GM08714 (cell line): ENCODE data around the gene DAAM1.

ENCODE experiments used
- H3K4me3 ChIP-seq: fragments of 200-500 bp; sonication (Bioruptor generic); 2 replicates; pipeline ENCODE4 v1.5.1; 2014; ENCODE audit warnings: mild to moderate bottlenecking, low read length, inconsistent platforms
- ZNF274 ChIP-seq: IDR thresholded peaks from 2 replicates; pipeline ENCODE4 v1.6.1; 2012; ENCODE audit warnings: mild to moderate bottlenecking, low read depth, low read length

The DAAM1 gene

GRCh38 chr14:59342516-59343484 lies 154.3 kb downstream of the DAAM1 start:
- no peak overlapping the region for H3K4me3 ChIP-seq
- no peak for TF ChIP-seq ZNF274

DNA sequence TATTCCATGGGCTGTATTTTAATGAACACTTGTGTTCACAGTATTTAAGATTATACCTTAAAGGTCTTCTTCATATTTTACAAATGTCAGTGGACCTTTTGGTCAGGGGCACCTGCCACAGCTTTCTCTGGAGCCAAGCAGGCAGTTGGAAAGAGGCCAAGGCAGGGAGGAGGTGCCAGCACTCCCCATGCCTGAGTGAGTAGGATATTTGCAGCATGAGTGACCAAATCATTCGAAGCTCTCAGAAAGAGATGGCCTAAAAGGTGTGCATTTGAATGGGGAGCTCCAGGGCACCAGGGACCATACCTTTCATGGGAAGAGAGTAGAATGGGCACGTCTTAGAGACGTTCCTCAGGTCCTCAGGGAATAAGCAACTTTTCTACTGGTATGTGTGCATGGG lies 155.1 kb downstream of the DAAM1 start:
- no peak overlapping the region for H3K4me3 ChIP-seq
- no peak for TF ChIP-seq ZNF274

DNA sequence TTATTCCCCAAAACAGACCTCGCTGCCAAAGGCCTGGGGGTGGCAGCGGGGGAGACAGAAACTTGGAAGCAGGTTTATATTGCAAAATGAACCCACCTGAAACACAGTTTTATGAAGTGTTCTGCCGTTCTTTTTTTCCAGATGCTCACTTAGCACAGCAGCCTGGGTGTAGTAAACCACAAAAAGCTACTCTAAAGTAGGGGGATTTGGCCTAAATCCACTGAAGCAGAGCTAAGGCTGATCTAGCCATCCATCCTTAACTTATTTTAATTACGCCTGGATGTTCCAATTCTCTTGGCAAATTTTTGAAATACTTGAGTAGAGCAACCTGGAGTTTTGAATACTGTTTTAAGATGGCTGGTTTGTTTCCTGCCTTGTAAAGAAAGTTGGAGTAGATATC lies 155.5 kb downstream of the DAAM1 start:
- no peak for TF ChIP-seq ZNF274
- no peak overlapping the region for H3K4me3 ChIP-seq

DNA sequence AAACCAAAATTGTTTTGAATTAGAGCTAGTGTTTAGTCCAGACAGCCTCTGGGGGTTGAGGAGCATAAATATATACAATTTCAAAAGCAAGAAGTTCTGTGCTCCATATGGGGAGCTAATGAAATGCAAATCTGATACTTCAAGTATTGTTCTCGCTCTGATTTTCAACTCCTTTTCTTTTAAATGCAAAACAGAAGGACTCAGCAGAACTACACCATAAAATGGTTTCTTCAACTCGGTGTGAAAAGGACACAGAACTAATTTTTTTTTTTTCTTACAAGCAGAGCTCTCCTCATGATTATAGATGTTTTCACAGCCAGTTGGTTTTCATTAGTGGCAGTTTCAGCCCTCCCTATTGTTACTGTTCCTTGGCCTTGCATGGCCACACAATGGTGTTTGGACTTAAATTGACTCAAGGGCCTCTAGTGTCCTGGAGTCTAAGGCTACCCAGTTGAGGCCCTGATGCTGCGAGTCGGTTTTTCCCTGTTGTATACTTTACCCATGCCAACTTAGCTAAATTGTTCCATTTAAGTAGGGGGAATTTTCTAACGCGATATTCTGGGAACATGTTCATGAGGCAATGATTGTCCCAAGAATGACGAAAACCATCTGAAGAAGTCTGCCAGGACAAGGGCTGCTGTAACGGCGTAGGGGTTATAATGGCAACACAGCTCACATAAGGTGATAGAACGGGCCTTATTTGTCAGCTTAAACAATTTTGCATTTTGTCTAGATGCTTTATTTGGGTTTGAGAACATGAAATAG lies 156.4 kb downstream of the DAAM1 start:
- no peak for TF ChIP-seq ZNF274
- no peak overlapping the region for H3K4me3 ChIP-seq

- no peak overlapping the region for H3K4me3 ChIP-seq
- TF ChIP-seq ZNF274, result no peak
Measured at GRCh38 chr14:59346329-59346728, 157.9 kb downstream of the DAAM1 start.

GRCh38 chr14:59346796-59347510 lies 158.5 kb downstream of the DAAM1 start:
- H3K4me3 ChIP-seq, result no peak overlapping the region
- TF ChIP-seq ZNF274, result no peak

- no peak overlapping the region for H3K4me3 ChIP-seq
- TF ChIP-seq ZNF274, result no peak
Measured at GRCh38 chr14:59347511-59347900, 159.0 kb downstream of the DAAM1 start.

- no peak for TF ChIP-seq ZNF274
Measured at GRCh38 chr14:59347915-59348314, 159.4 kb downstream of the DAAM1 start.

DNA sequence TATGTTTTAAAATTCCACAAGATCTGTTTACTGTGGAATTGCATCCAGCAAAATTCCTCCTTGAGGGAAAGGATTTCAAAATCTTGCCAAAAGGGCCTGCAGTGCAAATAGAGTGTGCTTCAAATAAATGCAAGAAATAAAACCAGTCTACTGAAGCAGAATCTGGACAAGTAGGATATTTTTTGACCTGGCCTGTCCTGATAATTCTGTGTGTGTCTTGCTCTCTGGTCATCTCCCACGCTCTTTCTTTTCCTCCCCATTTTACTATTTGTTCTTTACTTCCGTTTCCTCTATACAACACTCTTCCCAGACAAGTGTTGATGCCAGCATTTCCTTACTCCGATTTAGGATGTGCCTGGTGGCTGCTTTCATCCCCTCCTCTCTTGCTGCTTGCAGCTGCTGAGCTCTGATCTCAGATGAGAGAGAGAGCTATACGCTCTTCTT lies 160.8 kb downstream of the DAAM1 start:
- no peak overlapping the region for H3K4me3 ChIP-seq
- no peak for TF ChIP-seq ZNF274

More at GRCh38 chr14:59347915-59348314, 159.4 kb downstream of the DAAM1 start:
- H3K4me3 ChIP-seq, result no peak overlapping the region

- TF ChIP-seq ZNF274, result no peak
Measured at GRCh38 chr14:59352961-59353360, 164.5 kb downstream of the DAAM1 start.

GRCh38 chr14:59354666-59355065 lies 166.2 kb downstream of the DAAM1 start:
- no peak for TF ChIP-seq ZNF274
- no peak overlapping the region for H3K4me3 ChIP-seq

More at GRCh38 chr14:59352961-59353360, 164.5 kb downstream of the DAAM1 start:
- no peak overlapping the region for H3K4me3 ChIP-seq

DNA sequence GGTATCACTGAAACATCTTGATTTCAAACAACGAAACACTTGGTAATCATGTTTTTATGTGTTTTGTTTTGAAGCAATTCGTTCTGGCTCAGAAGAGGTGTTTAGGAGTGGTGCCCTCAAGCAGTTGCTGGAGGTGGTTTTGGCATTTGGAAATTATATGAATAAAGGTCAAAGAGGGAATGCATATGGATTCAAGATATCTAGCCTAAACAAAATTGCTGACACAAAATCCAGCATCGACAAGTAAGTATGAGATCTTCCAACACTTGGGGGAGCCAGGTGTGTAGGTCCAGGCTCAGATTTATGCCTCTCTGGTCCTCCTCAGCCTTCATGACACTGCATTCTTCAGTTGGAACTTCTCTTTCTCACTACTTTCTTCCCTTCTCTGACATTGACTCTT lies 166.6 kb downstream of the DAAM1 start:
- H3K4me3 ChIP-seq, result no peak overlapping the region
- TF ChIP-seq ZNF274, result no peak

GRCh38 chr14:59356312-59356711 lies 167.8 kb downstream of the DAAM1 start:
- TF ChIP-seq ZNF274, result no peak
- H3K4me3 ChIP-seq, result no peak overlapping the region; the same call in 1 of the 2 replicates

- no peak for TF ChIP-seq ZNF274
- no peak overlapping the region for H3K4me3 ChIP-seq
Measured at GRCh38 chr14:59356767-59357166, 168.3 kb downstream of the DAAM1 start.
